Measurements from ENCODE around the gene CHAF1B. TPM values are rescaled to one million over a fixed set of nuclear protein-coding genes. Genes with fewer than 3 reads are reported as not detected.

CHAF1B gene
- total and polyA plus RNA-seq, 2 of the 8 experiments (the other 6 are each of a cell fraction or from before 2014, with no cell fraction given): 11.8 to 23.1 TPM

DNA sequence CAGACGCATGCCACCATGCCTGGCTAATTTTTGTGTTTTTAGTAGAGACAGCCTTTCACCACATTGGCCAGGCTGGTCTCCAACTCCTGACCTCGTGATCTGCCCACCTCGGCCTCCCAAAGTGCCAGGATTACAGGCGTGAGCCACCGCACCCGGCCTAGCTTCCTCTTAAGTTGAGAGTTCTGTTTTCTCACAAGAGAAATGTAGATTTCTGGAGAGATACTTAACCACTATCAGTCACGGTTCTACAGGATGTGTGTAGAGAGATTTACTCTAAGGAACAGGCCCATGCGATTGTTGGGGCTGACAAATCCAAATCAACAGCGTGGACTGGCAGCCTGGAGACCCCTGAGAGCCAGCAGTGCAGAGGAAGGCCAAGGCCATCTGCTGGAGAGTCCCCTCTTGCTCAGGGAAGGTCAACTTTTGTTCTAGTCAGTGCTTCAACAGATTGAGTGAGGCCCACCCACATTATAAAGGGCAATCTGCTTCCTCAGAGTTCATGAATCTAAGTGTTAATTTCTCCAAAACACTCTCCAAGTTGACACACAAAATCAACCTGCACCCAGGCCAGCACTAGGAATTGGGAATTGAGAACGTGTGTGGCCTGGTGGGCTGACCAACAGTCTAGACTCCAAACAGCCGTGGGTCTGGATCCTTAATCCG, 38.7 kb downstream of the CHAF1B start:
- Histone ChIP-seq H4K91ac (replicated peaks; ENCODE audit: insufficient read length, low read length) (no peak overlapping the region), H3K79me2 (ENCODE audit: control insufficient read depth in 1 of 2, insufficient read depth in 2 of 2, low read length in 2 of 2) (no peaks in the 10 kb centered on the region), H2BK20ac (ENCODE audit: low read length) (no peak overlapping the region), H3K9me3 (ENCODE audit: insufficient read depth in 2 of 2, low read depth in 1 of 2, low read length in 1 of 2) (no peaks in the 10 kb centered on the region), H2BK120ac (replicated peaks; ENCODE audit: low read depth, low read length) (no peak overlapping the region), H3K23ac (ENCODE audit: insufficient read length) (no peak overlapping the region), H2BK5ac (ENCODE audit: low read depth, low read length) (no peak overlapping the region), H4K5ac (ENCODE audit: insufficient read length, low read depth, low read length) (no peak overlapping the region), H3K9ac (replicated peaks in 1 of 4; ENCODE audit: extremely low read depth in 1 of 4, low read depth in 3 of 4, low read length in 3 of 4) (no peak overlapping the region), H3K18ac (ENCODE audit: extremely low read depth, low read length) (no peak overlapping the region), H2AK5ac (ENCODE audit: low read depth, low read length) (peak overlapping the region; percentile 19; the same call in 1 of the 2 replicates), H4K20me1 (replicated peaks in 1 of 2; ENCODE audit: control insufficient read depth in 1 of 2, insufficient read depth in 2 of 2, low read length in 2 of 2) (no peaks in the 10 kb centered on the region), H3K23me2 (ENCODE audit: low read depth, low read length) (no peaks in the 10 kb centered on the region), H3K14ac (ENCODE audit: insufficient read length) (no peak overlapping the region), H3K4me1 (replicated peaks in 1 of 4; ENCODE audit: control insufficient read depth in 3 of 4, insufficient read depth in 4 of 4, low read length in 3 of 4) (peaks cover 0 to 4% (median 4%) of the 10 kb centered on the region in 4 experiments; a peak in 4 of 7 replicates), H2BK12ac (ENCODE audit: low read depth, low read length) (no peak overlapping the region), H2AFZ (ENCODE audit: low read length) (no peak overlapping the region), H3K36me3 (ENCODE audit: control insufficient read depth in 2 of 4, insufficient read depth in 4 of 4, low read length in 3 of 4) (no peaks in the 10 kb centered on the region), H3K56ac (replicated peaks; ENCODE audit: insufficient read length, low read depth, low read length) (no peak overlapping the region), H3K4ac (replicated peaks; ENCODE audit: insufficient read length, low read depth, low read length) (no peak overlapping the region), H3K4me2 (ENCODE audit: insufficient read depth in 1 of 2, low read depth in 2 of 2, low read length in 2 of 2) (no peak overlapping the region), H3K4me3 (ENCODE audit: extremely low read depth in 1 of 4, insufficient read depth in 2 of 4, low read depth in 3 of 4, low read length in 4 of 4) (no peak overlapping the region), H3K27me3 (replicated peaks in 1 of 4; ENCODE audit: control insufficient read depth in 3 of 4, extremely low read depth in 1 of 4, insufficient read depth in 3 of 4, low read length in 3 of 4) (no peaks in the 10 kb centered on the region), H2BK15ac (ENCODE audit: low read length) (no peak overlapping the region), H3K27ac (ENCODE audit: low read depth, low read length) (no peak overlapping the region), H4K8ac (ENCODE audit: extremely low read depth, insufficient read depth, low read length) (no peak overlapping the region), H3K79me1 (ENCODE audit: low read depth, low read length) (no peaks in the 10 kb centered on the region)
- ChIA-PET CTCF (ENCODE audit: partially characterized antibody) (interaction anchor here (0.6 to 3.9 kb wide), 7 partner anchors 8 to 1050 kb away, joined by 3 to 17 read pairs (median 4); no protein-coding TSS in a partner anchor), POLR2A (ENCODE audit: partially characterized antibody) (no interaction called here)
- 88% methylated on average over 12 of the region's 12 CpGs; no CpG with 5 or more reads in 1 of the 2 experiments for WGBS, 2 experiments (ENCODE audit: extremely low coverage in 1 of 2, insufficient coverage in 1 of 2, insufficient read length in 1 of 2, insufficient replicate concordance in 2 of 2, low coverage in 1 of 2, low lambda C conversion rate in 2 of 2, missing lambda C conversion rate in 1 of 2)
- DNase-seq (ENCODE audit: low read depth in 1 of 2, low spot score in 2 of 2) (no peak), FAIRE-seq (no peak)
- TF ChIP-seq CBX8 (IDR thresholded peaks at IDR 0.05; ENCODE audit: borderline replicate concordance, low read depth, low read length) (no peak), NANOG (IDR thresholded peaks at IDR 0.05; ENCODE audit: insufficient read depth, low read depth, low read length, poor library complexity, severe bottlenecking) (no peak), SP4 (IDR thresholded peaks at IDR 0.05; ENCODE audit: low read length) (no peak), CEBPB (IDR thresholded peaks at IDR 0.05; ENCODE audit: low read depth, low read length) (no peak), TAF7 (optimal IDR thresholded peaks at IDR 0.05; ENCODE audit: borderline replicate concordance, low read depth, low read length) (no peak), E2F6 (IDR thresholded peaks at IDR 0.05) (no peak), POLR2AphosphoS5 (IDR thresholded peaks at IDR 0.05; ENCODE audit: low read depth, low read length) (no peak), MAFK (IDR thresholded peaks at IDR 0.05; ENCODE audit: low read depth, low read length) (no peak), CTBP2 (IDR thresholded peaks at IDR 0.05; ENCODE audit: borderline replicate concordance, insufficient read depth, insufficient read length, low read length) (no peak), ATF2 (IDR thresholded peaks at IDR 0.05; ENCODE audit: low read length) (no peak)

All from H1 (cell line).